HG03442 (cell line): ENCODE data around the gene VEZF1.

Source experiments
- ATAC-seq: cut with Tn5 transposase; IDR thresholded peaks from one replicate; pipeline ENCODE4 v1.9.1; 2021; ENCODE audit warnings: mild to moderate bottlenecking, moderate library complexity; ENCODE audit not compliant: unreplicated experiment

VEZF1 gene

GRCh38 chr17:57931488-57932137, 56.4 kb downstream of the VEZF1 start:
- ATAC-seq = no peak

DNA sequence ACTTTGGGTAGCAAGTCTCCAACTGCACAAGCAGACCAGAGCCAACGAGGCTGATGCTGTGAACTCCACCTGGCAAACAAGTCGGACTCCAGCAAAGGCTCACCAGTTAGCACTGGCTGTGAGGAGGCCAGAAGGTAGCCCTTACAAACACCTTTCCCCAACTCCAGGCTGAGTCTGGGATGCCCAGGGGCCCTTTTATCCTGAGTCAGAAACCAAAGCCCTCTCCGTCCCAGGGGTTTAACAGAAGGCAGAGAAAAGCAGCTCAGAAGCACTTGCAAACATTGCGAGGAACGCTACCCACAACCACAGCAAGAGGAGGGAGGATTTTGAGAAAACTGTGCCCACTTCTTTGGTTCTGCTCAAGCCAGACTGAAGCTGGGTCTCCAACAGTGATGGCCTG, 57.8 kb downstream of the VEZF1 start:
- no peak for ATAC-seq

- no peak for ATAC-seq
Observed at GRCh38 chr17:57929386-57929785, 58.7 kb downstream of the VEZF1 start.

DNA sequence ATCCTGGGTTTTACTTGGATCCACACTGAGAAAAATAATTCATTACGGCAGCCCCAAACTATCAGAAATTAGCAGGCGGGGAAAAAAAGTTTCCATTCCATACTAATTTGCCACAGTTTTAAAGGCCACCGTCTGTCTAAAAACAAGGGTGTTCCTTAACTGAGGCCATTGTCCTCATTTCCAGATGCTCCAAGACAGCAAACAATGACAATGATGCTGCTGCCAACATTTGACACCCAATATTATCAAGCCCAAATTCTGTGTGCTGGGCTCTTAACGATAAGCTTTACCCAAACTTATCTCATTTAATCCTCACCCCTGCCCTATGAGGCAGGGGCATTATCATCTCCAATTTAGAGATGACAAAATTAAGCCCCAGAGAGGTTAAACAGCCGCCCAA, 59.1 kb downstream of the VEZF1 start:
- no peak for ATAC-seq

- ATAC-seq = no peak
Observed at GRCh38 chr17:57927048-57927723, 60.9 kb downstream of the VEZF1 start.

DNA sequence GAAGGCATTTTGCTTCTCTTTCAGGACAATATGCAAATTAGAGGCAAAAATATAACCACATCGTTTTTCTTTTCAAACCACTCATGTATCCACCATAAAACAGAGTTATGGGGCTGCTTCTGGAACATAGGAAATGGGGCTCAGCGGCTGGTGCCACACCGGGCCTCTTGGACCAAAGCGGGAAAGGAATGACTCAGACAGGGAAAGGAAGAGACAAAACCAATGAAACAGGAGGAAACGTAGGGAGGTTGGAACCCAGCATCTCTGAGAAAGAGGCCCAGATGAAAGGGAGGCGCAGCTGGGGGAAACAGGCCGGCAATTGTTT, 61.4 kb downstream of the VEZF1 start:
- ATAC-seq = no peak

GRCh38 chr17:57925361-57925990, 62.6 kb downstream of the VEZF1 start:
- ATAC-seq = no peak

DNA sequence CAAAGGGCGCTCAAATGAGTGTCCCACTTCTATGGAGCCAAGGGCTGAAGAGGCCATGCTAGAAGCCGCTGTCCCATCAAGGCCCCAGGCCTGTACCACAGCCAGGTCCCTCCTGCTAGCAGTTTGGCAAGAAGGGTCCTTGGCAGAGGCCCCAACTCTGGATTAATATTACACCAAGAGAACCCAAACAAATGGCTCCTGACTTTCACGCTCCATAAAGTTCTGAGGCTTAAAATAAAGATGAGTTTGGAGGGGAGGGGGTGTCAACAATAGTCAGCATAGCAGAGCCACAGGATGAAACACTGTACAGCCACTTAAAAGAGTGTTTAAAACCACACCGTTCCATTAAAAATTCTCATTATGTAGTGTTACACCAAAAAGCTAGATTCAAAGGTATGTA, 63.4 kb downstream of the VEZF1 start:
- ATAC-seq = no peak
